Measurements from ENCODE around the gene PRR35. TPM values are rescaled to one million over a fixed set of nuclear protein-coding genes. Genes with fewer than 3 reads are reported as not detected.

Gene PRR35
- total and polyA plus RNA-seq, 12 donors = not detected

- DNase-seq = no peak
- TF ChIP-seq CTCF (IDR thresholded peaks at IDR 0.05) = no peak
- Histone ChIP-seq H3K27ac (no peak overlapping the region), H3K9me3 (no peaks in the 10 kb centered on the region), H3K27me3 (no peaks in the 10 kb centered on the region), H3K4me3 (no peak overlapping the region), H3K4me1 (peaks cover 0 to 10% (median 0%) of the 10 kb centered on the region in 9 donors), H3K36me3 (peaks cover 0 to 50% (median 12%) of the 10 kb centered on the region in 9 donors)
- intact Hi-C loops (cut with DNase I) = loop anchor here in 2 of 10 donors (5.0 kb wide), 2 partner anchors 81 to 86 kb away; no protein-coding TSS in a partner anchor
- ATAC-seq = no peak
- WGBS, 2 donors = 81 to 82% methylated on average over 21 of the region's 21 CpGs
Measured at GRCh38 chr16:576197-576822, 16.1 kb downstream of the PRR35 start.

- TF ChIP-seq CTCF (IDR thresholded peaks at IDR 0.05) = no peak
- Histone ChIP-seq H3K36me3 (peaks cover 0 to 49% (median 12%) of the 10 kb centered on the region in 9 donors), H3K4me1 (peaks cover 0 to 10% (median 0%) of the 10 kb centered on the region in 9 donors), H3K27me3 (no peaks in the 10 kb centered on the region), H3K4me3 (no peak overlapping the region), H3K27ac (no peak overlapping the region), H3K9me3 (no peaks in the 10 kb centered on the region)
- ATAC-seq (no peak), DNase-seq (no peak)
- WGBS, 2 donors = 71 to 80% methylated on average over 8 of the region's 8 CpGs
- intact Hi-C loops (cut with DNase I) = loop anchor here in 2 of 10 donors (5.0 kb wide), 2 partner anchors 80 to 85 kb away; no protein-coding TSS in a partner anchor
Measured at GRCh38 chr16:576823-577201, 16.6 kb downstream of the PRR35 start.

DNA sequence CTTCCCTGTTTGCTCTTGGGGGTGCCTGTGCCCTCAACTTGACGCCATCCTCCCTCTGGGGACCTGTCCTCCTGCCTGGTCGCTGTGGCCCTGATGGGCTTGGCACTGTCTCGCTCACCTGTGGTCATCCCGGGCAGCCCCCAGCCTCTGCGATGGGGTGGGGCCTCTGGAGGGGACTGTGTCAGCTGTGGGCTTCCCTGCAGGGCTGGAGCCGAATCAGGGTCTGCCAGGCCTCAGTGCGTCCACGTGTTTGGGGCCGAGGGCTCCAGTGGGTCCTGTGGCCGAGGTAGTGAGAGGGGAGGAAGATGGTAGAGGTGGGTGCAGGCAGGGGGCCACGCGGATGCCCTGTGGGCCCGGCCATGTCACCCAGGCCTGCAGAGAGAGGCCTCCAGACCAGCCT lies 17.6 kb downstream of the PRR35 start:
- 93 to 94% methylated on average over 13 of the region's 13 CpGs for WGBS, 2 donors
- ATAC-seq = no peak

More for the DNA sequence above, 17.6 kb downstream of the PRR35 start:
- H3K4me3 ChIP-seq = no peak overlapping the region
- H3K36me3 ChIP-seq = peaks cover 0 to 43% (median 12%) of the 10 kb centered on the region in 9 donors
- no peaks in the 10 kb centered on the region for H3K27me3 ChIP-seq
- H3K27ac ChIP-seq = no peak overlapping the region
- intact Hi-C loops (cut with DNase I) = loop anchor here in 2 of 10 donors (5.0 kb wide), 2 partner anchors 80 to 85 kb away; no protein-coding TSS in a partner anchor
- TF ChIP-seq CTCF (IDR thresholded peaks at IDR 0.05) = no peak
- no peak for DNase-seq
- H3K4me1 ChIP-seq = peaks cover 0 to 10% (median 0%) of the 10 kb centered on the region in 9 donors
- H3K9me3 ChIP-seq = no peaks in the 10 kb centered on the region

Measured in heart right ventricle (tissue), 16 donors.